NCI-H2171 (cell line): ENCODE measurements around the gene CIDEB.
"Not testable (repeated sequence)": the region's sequence is repeated elsewhere in the genome, so short reads cannot be mapped to it uniquely, and the experiment has no call there.

ENCODE experiments used
- DNase-seq: peaks from one replicate; lab custom pipeline; 2025; lab: John Stamatoyannopoulos, UW

The CIDEB gene, protein sequence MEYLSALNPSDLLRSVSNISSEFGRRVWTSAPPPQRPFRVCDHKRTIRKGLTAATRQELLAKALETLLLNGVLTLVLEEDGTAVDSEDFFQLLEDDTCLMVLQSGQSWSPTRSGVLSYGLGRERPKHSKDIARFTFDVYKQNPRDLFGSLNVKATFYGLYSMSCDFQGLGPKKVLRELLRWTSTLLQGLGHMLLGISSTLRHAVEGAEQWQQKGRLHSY

DNA sequence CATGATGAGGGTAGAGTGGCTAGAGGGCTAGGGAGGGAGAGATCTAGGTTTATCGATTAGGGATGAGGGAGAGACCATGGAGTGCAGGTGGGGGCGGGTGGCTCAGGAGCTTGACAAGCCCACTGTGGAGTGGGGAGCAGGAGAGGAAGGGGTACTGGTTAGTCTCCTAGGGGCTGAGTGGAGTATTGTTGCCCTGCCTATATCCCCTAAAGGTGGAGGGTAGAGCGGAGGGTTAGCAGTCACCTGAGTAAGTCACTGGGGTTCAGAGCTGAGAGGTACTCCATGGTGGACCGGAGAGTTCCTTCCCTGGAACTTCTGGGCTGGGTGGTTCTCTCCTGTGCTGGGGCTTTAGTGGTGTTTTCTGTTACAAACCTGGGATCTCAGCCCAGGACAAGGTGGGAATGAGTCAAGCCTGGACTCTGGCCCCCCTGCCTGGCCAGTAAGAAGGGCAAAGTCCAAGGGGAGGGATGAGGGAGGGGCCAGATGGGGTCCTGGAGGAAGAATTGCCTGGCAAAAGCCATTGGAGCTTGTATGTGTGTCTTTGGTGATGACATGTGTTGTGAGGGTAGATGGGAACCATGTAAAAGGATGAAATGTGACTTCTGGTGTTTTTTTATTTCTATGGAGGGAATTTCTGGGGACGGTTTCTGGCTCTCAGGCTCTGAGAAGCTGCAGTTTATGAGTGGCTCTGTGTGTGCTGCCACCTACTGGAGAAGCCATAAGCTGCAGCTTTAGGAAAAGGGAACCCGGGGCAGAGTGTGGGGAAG lies at the start of gene CIDEB:
Gene CIDEB (minus strand): TSS at position 403 of the 767 bp plus-strand sequence. CDS start 119 bp downstream, at position 284.
- DNase-seq: peak; percentile 10

GRCh38 chr14:24356208-24356607 lies 48.4 kb upstream of the CIDEB start:
- no peak for DNase-seq

DNA sequence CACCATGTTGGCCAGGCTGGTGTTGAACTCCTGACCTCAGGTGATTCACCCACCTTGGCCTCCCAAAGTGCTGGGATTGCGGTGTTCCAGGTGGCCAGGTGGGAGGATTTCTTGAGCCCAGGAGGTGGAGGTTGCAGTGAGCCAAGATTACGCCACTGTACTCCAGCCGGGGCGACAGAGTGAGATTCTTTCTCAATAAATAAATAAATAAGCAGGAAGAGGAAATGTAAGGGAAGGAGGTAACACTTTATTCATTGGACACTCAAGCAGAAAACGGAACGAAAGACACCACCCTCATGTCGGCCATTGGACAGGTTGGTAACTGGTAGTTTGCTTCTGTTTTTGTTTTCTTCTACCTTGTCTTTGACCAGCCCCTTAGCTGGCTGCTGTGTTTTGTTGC lies 47.2 kb upstream of the CIDEB start:
- no peak for DNase-seq

- DNase-seq: not testable (repeated sequence)
Measured at GRCh38 chr14:24354482-24354825, 46.7 kb upstream of the CIDEB start.

DNA sequence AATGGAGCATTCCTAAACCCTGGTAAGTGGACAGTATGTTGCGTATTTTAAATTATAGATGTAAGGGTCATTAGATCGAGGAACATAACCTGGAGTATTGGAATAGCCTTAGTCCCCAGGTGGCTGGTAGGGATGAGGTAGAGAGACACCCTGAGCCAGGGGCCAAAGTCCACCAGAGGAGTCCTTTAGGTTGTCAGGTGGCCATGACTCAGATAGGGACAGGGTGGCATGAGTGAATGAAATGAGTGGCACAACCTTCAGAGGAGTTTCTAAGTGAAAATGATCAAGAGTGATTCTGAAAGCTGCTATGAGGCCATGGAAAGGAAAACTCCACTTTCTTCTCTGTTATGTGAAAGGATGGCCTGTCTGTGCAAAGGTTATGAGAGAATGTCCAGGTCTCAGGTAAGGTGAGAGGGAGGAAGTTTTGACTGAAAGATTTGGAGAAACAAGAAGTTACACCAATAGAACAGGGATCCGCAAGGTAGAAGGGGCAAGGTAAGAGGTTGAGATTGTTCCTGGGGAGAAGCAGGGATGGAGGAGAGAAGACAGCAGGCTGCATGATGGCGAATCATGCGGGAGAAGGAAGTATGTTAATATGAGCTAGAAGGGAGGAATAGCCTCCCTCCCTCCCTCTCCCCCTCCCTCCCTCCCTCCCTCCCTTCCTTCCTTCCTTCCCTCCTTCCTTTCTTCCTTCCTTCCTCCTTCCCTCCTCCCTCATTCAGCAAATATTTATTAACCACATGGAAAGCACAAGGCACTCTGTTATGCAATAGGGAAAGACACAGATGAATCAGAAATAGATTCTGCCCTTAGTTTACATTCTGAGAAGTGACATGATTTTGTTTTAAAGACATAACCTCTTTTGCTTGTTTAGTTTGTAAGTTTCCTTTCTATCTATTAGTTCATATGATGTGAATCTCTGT lies 46.0 kb upstream of the CIDEB start:
- DNase-seq: no peak

GRCh38 chr14:24351517-24351916 lies 43.7 kb upstream of the CIDEB start:
- no peak for DNase-seq

DNA sequence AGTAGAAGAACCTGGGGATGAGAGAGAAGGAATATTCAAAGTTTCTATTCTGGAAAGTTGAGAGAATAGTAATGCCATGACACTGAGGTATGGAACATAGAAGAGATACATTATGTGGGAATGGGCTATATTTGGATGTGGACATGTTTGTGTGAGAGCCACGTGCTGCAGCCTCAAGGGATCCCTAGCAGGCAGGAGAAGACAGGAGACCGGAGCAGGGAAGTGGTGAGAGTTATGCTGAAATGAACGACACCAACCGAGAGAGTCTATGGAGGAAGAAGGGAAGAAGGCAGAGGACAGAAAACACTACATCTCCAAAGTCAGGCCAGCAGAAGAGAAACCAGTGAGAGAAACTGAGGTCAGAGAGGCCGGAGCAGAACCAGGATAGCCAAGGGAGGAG lies 42.0 kb upstream of the CIDEB start:
- DNase-seq: no peak

DNA sequence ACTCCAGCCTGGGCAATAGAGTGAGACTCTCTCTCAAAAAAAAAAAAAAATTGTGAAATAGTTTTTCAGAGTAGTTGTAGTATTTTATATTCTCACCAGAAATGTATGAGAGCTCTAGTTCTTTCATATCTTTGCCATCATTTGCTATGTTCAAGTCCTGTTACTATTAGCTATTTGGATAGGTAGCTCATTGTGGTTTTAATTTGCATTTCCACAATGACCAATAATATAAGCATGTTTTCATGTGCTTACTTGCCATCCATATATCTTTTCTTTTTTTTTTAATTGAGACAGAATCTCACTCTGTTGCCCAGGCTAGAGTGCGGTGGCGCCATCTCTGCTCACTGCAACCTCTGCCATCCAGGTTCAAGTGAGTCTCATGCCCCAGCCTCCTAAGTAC lies 40.4 kb upstream of the CIDEB start:
- DNase-seq: no peak

GRCh38 chr14:24347134-24347533 lies 39.4 kb upstream of the CIDEB start:
- no peak for DNase-seq

DNA sequence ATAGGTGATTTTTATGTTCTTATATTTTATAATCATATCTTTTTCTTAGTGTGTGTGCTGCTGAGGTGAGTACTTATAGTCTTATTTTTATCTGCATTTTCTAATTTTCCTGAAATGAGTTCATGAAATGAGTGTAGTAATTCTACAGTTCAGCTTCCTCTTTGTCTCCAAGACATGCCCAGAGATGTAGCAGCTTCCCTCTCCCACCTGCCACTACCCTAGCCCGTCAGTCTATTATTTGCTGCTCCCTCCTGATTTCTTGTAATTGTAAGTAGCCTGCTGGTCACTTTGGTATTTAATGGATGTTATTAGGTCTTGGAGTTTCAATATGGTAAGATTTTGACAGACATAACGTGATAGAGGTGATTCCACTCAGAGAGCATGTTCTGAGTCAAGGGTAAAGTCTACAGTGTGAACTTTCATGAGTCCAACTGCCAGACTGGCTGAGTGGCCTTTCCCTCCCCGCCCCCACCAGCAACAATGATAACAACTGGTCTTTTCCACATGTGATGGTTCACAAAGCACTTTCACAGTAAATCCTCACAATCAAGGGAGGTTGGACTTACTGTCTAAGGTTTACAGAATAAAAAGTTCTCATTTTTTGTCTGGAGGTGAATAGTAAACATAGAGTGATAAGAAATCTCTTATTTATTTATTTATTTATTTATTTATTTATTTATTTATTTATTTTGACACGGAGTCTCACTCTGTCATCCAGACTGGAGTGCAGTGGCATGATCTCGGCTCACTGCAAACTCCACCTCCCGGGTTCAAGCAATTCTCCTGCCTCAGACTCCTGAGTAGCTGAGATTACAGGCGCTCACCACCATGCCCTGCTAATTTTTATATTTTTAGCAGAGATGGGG lies 36.3 kb upstream of the CIDEB start:
- DNase-seq: no peak

GRCh38 chr14:24342889-24343288 lies 35.1 kb upstream of the CIDEB start:
- DNase-seq: no peak

GRCh38 chr14:24340606-24341005 lies 32.8 kb upstream of the CIDEB start:
- DNase-seq: no peak

DNA sequence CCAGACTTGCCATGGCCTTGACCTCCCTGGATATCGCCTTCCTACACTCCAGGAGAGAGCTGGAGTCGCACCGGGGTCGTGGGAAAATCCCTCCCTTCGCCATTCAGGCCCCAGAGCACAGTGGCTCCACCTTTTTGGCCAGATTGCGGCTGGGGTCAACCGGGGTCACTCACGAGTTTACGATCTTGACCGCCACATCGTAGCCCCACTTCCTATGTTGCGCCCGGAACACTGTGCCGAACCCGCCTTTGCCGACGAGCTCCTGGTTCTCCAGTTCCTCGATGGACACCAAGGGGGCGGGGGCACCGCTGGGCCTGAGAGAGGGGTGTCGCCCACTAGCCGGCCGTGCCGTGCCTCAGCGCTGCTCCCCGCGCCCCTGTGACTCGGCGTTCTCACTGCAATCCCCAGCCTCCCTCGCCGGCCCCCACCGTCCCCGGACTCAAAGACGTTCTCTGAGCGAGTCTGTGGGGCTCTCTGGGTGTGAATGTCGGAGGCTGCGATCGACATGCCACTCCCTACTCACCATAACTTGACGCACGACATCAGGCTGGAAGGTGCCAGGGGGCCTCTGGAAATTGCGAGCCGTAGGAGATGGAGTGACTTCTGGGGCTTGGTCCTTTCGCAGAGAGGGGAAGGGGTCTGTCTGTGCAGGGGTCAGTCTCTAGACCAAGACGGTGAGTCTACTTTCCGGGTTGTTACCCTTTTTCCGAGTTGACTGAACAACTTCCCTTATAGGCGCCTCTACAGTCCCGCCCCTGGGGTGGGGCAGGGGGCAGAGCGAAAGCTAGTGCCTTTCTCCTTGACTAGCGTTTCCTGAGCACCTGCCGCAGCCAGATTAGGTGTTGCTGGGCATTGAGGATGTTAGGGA lies 31.7 kb upstream of the CIDEB start, which contains the start of gene RIPK3:
Gene RIPK3 (minus strand): TSS at position 708 of the 868 bp plus-strand sequence. CDS start 165 bp downstream, at position 543.
- no peak for DNase-seq

DNA sequence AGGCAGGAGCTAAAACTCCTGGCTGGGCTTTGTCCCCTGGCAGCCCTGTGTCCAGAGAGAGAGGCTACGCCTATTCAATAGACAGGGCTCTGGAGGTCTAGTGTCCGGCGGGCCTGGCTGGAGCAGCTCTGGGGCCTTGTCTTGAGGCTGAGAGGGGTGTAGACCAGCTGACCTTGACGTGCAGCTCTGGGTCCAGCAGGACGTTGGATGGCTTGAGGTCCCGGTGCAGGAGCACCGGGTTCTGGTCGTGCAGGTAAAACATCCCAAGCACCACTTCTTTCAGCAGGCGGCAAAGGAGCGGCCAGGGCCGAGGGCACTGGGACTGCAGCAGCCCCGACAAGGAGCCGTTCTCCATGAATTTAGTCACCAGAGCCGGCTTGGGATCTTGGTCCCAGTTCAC lies 31.1 kb upstream of the CIDEB start:
- no peak for DNase-seq

DNA sequence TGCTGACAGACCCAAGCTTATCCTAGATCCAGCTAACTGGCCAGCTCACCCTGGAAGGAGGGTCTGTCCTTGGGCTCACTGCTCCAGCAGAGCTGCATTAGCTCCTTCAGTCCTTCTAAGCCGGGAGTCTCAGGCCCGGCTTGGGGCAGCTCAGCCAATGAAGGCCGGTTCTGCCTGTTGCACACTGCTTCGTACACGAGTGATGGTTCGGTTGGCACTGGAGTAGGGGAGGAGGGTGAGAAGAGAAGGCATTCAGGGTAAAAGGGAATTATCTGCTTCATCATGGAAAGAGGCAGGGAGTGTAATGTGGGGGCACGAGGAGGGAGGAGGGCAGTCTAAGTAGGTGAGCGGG lies 30.0 kb upstream of the CIDEB start:
- no peak for DNase-seq

DNA sequence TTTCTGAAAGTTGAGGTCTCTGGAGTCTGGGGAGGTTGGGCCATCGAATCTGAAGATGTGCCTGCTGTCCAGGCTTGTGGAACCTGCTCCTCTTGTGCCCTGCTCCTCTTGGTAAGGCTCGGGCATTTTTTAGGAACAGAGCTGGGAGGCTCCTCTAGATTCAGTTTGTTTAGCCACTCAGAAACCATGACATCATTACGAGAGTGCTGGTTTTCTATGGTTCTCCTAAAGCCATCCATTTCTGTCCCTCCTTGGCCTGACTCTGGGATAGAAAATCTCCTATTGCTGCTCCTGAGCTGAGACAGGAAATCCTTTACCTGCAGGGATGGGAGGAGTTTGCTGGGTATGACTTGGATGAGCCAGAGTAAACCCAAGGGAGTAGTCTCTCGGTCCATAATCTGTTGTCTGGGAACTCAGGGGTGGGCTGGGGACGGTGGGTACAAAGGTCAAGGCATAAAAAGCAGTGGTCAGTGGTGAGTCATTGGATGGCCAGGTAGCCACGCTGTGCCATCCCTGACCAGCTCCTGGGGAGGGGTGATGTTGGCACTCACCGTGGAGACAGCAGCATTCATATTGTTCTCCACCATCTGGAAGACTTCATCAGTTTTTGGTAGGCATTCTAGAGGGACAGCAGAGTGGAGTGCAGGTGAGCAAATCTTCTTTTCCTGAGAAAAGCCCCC lies 29.5 kb upstream of the CIDEB start:
- no peak for DNase-seq

GRCh38 chr14:24335461-24336171 lies 27.8 kb upstream of the CIDEB start:
- DNase-seq: no peak

DNA sequence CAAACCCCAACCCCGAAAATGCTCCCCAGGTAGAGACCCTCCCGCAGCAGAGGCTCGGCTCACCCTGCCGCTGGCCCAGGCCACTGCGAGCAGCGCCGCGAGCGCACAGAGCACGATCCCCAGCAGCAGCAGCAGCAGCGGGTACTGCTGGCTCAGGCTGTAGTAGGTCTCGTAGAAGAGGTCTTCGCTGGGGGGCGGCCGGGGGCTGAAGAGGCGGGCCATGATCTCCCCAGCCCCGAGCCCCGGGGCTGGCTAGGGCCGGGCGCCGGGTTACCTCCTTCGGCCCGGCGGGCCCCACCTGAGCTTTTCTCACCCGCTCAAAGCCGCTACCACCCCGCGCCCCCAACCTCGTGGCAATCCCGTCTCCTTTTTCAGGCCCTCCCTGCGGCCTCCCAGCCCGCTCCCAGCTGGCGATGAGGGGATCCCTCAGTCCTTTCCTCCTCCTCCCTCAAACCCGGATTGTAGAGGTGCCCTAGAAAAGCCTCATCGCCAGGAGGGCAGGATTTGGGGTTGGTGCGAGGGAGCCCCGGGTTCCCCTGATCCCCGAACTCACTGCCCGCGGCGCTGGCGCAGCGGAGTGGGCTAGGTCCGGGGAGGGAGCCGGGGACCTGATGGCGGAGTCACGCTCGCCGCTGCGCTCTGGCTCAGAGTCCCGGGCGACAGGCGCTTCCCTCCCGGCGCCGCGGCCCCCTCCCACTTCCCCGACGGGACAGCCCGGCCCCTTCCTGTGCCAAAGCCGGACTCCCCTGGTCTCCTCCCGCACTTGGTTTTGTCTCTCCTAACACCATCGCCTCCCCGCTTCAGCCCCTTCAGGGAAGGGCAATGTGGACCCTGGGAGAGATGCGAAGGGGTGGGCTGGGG lies 26.9 kb upstream of the CIDEB start, which contains the start of gene ADCY4:
Gene ADCY4 (minus strand): TSS at position 641 of the 861 bp plus-strand sequence. CDS start 419 bp downstream, at position 222.
- DNase-seq: no peak
